HG03457 (cell line): ENCODE data around the gene WDR35.

ENCODE experiments used
- ATAC-seq: cut with Tn5 transposase; IDR thresholded peaks from one replicate; pipeline ENCODE4 v1.9.1; 2021; ENCODE audit warnings: moderate number of reproducible peaks; ENCODE audit not compliant: unreplicated experiment

The WDR35 gene

DNA sequence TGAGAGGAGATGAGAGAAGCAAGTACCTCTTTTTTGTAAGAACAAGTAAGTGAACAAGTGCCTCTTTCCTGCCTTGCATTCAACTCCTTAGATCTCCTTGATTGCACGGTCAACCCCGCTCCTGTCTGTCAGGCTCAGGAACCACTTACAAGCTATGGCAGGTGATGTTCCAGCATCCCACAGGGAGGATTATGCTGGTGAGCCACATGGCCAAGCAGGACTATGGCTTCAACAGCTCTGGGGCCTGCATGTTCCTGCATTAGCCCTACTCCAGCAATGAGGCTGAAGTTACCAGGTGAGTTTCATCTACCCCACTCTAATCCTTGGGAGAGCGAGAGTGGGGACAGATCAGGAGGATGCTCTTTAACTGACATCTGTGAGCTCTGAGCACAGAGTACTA, 117.6 kb downstream of the WDR35 start:
- no peak for ATAC-seq

GRCh38 chr2:19871836-19872235, 118.1 kb downstream of the WDR35 start:
- ATAC-seq: no peak

DNA sequence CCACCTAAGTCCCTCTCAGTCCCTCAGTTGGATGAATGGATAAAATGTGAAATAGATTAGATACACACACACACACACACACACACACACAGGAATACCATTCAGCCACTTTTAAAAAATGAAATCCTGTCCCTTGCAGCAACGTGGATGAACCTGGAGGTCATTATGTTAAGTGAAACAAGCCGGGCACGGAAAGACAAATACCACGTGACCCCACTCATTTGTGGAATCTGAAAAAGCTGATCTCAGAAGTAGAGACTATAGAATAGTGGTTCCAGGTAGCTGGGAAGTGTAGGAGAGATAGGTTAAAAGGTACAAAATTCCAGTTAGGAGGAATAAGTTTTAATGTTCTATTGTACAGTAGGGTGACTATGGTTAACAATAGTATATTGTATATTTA, 119.1 kb downstream of the WDR35 start:
- ATAC-seq: no peak

GRCh38 chr2:19868701-19869580, 121.0 kb downstream of the WDR35 start:
- ATAC-seq: peak; percentile 46

- no peak for ATAC-seq
These were observed 121.7 kb downstream of the WDR35 start for GRCh38 chr2:19868224-19868623.

DNA sequence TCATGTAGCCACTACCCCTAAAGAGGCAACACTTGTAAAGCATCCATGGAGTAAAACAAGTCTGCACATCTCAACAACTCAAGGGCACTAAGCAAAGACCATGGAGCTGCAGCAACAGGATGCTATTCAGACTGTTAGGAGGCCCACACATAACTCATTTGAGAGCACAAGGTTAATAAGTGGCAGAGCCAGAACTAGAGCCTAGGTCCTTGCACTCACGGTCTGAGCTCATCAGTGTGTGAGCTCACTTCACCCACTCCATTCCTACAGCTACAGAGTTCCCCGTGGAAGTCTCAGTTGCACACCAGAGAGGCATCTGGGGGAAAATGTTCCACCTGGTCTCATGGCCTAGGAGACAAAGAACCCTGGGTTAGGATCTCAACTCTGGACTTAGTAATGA, 123.1 kb downstream of the WDR35 start:
- peak; percentile 47 for ATAC-seq

DNA sequence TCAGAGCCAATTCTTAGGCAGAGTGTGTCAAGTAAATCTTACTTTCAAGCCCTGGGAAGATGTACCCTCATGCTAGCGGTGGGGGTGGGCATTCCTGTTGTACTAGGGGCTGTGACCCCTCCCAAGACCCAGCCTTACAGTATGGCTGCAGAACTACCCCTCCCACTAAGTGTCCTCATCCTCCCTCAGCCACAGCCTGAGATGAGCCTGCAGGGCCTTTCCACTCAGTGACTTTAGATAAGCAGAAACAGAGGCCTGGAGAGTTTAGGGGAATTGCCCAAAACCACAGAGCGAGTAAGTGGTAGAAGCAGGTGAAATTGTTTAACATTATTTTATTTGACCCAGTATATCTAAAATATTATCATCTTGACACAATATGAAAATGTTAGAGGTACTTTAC, 124.8 kb downstream of the WDR35 start:
- no peak for ATAC-seq

DNA sequence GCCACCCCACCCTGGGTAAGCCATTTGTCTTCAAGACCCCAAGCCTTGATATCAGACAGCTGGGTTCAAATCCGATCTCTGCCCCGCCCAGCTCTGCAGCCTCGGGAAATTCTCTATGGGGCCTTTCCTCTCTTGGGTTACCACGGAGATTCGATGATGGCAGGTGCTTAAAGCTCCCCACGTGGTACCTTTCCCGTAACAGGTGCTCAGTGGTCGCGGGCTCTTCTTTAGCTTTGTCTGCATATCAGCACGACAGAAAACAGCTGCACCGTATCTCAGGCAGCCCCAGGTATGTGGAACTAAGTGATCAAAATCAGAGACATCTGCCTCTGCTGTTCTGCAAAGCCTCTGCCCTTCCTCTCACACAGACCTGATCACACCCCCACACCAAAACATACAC, 125.5 kb downstream of the WDR35 start:
- ATAC-seq: no peak

DNA sequence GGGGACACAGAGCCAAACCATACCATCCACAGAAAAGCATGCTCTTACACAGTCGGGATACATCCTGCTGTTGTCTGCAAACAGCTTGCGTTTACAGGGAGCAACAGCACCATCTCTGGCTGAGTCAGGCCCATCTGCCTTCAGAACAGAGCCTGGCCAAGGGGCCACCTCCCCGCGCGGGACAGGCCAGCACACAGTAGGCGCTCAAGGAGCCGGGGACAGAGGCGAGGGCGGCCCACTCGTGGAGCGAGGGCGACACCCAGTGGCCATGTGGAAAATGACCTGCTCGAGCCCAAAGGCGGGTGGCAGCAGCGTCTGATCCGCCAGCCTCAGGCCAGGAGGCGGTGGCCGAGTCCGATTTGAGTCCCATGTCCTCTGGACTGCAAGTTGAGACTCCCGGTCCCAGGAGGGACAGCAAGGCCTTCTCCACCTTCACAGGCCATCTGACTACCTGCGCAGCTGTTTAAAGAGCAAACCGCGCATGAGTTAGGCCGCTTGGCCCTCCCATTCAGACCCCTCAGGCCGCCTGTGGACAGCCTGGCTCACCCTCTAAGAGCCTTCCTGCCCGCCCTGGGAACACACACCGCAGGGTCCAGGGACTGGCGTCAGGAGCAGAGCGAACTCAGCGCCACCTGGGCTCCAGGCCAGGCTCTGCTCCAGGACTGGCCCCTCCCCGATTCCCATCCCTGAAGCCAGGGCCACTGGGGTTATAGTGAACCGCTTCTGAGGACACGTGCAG, 126.4 kb downstream of the WDR35 start:
- ATAC-seq: no peak

DNA sequence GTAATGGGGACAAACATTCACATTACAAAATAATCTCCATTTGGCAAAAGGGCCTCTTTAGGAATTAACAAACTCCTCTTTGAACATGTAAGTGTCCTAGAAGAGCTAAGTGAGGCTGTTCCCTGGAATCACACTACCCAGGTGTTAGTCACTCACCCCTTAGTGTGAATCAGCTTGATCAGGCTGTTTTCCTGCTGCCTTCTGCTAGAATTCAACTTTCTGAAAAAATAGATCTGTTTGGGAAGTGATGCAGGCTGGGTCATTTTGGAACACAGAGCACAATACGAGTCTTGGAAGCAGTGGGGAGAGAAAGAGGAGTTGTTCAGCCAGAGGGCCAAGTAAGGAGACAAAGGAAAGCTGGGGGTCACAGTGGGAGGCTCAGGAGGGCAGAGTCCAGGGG, 128.1 kb downstream of the WDR35 start:
- ATAC-seq: no peak
